K562 (cell line): ENCODE measurements around the gene FGF12. TPM values are rescaled to one million over a fixed set of nuclear protein-coding genes. Genes with fewer than 3 reads are reported as not detected.

Experiments
- FOXM1 ChIP-seq, 2 experiments: fragments of 450-650 bp in 1 of 2; sonication (generic) in 1 of 2; formaldehyde crosslinking in 1 of 2; IDR thresholded peaks; 2 replicates each; pipeline versions ENCODE4 v1.6.1 to v1.9.0; 2017 to 2022; ENCODE audit warnings: low read depth in 2 of 2, mild to moderate bottlenecking in 2 of 2, missing genetic modification reagents in 1 of 2, moderate library complexity in 1 of 2
- MCM2 ChIP-seq: fragments of 450-650 bp; IDR thresholded peaks from 2 replicates; pipeline ENCODE4 v1.6.1; 2017; ENCODE audit warnings: low read depth, mild to moderate bottlenecking
- NR2C1 ChIP-seq, 2 experiments: fragments of 450-650 bp; IDR thresholded peaks; 2 replicates each; pipeline ENCODE4 v1.6.1; 2017; ENCODE audit warnings: mild to moderate bottlenecking in 2 of 2, antibody characterized with exemption in 1 of 2, inconsistent platforms in 1 of 2, missing compliant biosample characterization in 1 of 2, missing genetic modification characterization in 1 of 2
- PURB ChIP-seq: sonication (generic); formaldehyde crosslinking; IDR thresholded peaks from 2 replicates; pipeline ENCODE4 v1.9.0; 2021; ENCODE audit warnings: low read depth, mild to moderate bottlenecking, missing genetic modification reagents
- ZNF12 ChIP-seq: sonication (generic); formaldehyde crosslinking; IDR thresholded peaks from 2 replicates; pipeline ENCODE4 v1.4.0; 2020; ENCODE audit warnings: mild to moderate bottlenecking, missing genetic modification reagents
- ZNF318 ChIP-seq, 2 experiments: fragments of 450-650 bp; IDR thresholded peaks; 2 replicates each; pipeline ENCODE4 v1.6.1; 2016; ENCODE audit warnings: mild to moderate bottlenecking in 2 of 2, borderline replicate concordance in 1 of 2, low read depth in 1 of 2, moderate library complexity in 1 of 2
- ZNF449 ChIP-seq: fragments of 250-450 bp; sonication (Bioruptor Pico); IDR thresholded peaks from 2 replicates; pipeline ENCODE4 v1.8.0; 2022; ENCODE audit warnings: moderate library complexity, mild to moderate bottlenecking, inconsistent platforms
- ZNF507 ChIP-seq: conservative IDR thresholded peaks from 2 replicates; pipeline ENCODE4 v1.6.1; 2017; ENCODE audit warnings: missing genetic modification characterization, missing compliant biosample characterization
- polyA plus RNA-seq, 8 experiments: library from polyadenylated mRNA; depleted of rRNA in 4 of 8; stranded (reverse) in 5 of 8; unstranded in 3 of 8; fragments of >200 nt; fragmentation: Nextera tagmentation in 2 of 8; fragmentation: Illumina TruSeq in 1 of 8; extraction: Ambion mirVana in 2 of 8; extraction: Trizol in 1 of 8; gene quantifications; 2 replicates each; pipeline versions ENCODE4 v1.2.1 to v1.2.3, GENCODE V29; 2011 to 2014; ENCODE audit warnings: inconsistent platforms in 1 of 8, missing spikeins in 1 of 8
- total RNA-seq, 7 experiments: library from RNA; depleted of rRNA in 6 of 7; stranded (reverse); fragments of >200 nt in 6 of 7; fragmentation: Illumina TruSeq in 2 of 7; extraction: Trizol in 2 of 7; gene quantifications; 2 replicates each; pipeline versions ENCODE4 v1.2.1 to v1.2.3, GENCODE V29; 2011 to 2021; ENCODE audit warnings: low replicate concordance in 1 of 7

The FGF12 gene
- total and polyA plus RNA-seq, 9 of the 15 experiments (the other 6 are each of a cell fraction or from before 2014, with no cell fraction given) = not detected

GRCh38 chr3:192397012-192397411, 330.3 kb downstream of the FGF12 start (continued):
- no peak for TF ChIP-seq ZNF318 (IDR thresholded peaks at IDR 0.05; ENCODE audit: borderline replicate concordance in 1 of 2, low read depth in 1 of 2)
- no peak for TF ChIP-seq PURB
- no peak for TF ChIP-seq ZNF12
- no peak for TF ChIP-seq ZNF507
- no peak for TF ChIP-seq ZNF449
- TF ChIP-seq NR2C1 (IDR thresholded peaks at IDR 0.05) = no peak
- TF ChIP-seq NR2C1 (tag; IDR thresholded peaks at IDR 0.05) = no peak
- TF ChIP-seq FOXM1 (IDR thresholded peaks at IDR 0.05; ENCODE audit: low read depth) = no peak
- no peak for TF ChIP-seq FOXM1 (CRISPR knock-in tag; IDR thresholded peaks at IDR 0.05; ENCODE audit: low read depth)
- no peak for TF ChIP-seq MCM2
